Measurements from ENCODE around the gene ZP1.

DNA sequence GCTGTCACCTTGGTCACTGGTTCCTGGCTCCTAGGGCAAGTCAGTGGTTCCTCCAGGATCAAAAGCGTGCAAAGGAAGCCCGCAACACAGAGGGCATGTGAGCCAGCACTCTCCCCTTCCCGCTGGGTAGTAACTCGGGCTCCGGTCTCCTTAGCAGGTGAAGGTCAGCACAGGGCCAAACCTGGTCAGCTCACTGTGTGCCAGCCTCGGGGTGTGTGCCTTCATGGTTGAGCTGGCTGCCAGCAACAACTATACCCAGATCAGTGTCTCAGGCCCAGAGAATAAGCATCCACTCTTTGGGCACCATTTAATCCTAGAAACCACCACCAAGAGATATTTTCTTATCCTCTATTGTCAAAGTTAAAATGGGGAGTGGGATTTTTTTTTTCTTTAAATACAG lies 41.6 kb upstream of the ZP1 start:
- TF ChIP-seq RAD21 (IDR thresholded peaks at IDR 0.05): no peak
- TF ChIP-seq, protein P1, sequence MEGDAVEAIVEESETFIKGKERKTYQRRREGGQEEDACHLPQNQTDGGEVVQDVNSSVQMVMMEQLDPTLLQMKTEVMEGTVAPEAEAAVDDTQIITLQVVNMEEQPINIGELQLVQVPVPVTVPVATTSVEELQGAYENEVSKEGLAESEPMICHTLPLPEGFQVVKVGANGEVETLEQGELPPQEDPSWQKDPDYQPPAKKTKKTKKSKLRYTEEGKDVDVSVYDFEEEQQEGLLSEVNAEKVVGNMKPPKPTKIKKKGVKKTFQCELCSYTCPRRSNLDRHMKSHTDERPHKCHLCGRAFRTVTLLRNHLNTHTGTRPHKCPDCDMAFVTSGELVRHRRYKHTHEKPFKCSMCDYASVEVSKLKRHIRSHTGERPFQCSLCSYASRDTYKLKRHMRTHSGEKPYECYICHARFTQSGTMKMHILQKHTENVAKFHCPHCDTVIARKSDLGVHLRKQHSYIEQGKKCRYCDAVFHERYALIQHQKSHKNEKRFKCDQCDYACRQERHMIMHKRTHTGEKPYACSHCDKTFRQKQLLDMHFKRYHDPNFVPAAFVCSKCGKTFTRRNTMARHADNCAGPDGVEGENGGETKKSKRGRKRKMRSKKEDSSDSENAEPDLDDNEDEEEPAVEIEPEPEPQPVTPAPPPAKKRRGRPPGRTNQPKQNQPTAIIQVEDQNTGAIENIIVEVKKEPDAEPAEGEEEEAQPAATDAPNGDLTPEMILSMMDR (IDR thresholded peaks at IDR 0.05; ENCODE audit: low read depth, low read length, missing input control): no peak
- TF ChIP-seq TAF1 (conservative IDR thresholded peaks at IDR 0.05): no peak
- no peak for TF ChIP-seq GABPA (IDR thresholded peaks at IDR 0.05 in 1 of 2, conservative IDR thresholded peaks at IDR 0.05 in 1 of 2)
- TF ChIP-seq RXRA (IDR thresholded peaks at IDR 0.05): no peak
- TF ChIP-seq, protein P2, sequence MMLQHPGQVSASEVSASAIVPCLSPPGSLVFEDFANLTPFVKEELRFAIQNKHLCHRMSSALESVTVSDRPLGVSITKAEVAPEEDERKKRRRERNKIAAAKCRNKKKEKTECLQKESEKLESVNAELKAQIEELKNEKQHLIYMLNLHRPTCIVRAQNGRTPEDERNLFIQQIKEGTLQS (IDR thresholded peaks at IDR 0.05): no peak
- TF ChIP-seq JUND (IDR thresholded peaks at IDR 0.05): no peak
- TF ChIP-seq, protein P3, sequence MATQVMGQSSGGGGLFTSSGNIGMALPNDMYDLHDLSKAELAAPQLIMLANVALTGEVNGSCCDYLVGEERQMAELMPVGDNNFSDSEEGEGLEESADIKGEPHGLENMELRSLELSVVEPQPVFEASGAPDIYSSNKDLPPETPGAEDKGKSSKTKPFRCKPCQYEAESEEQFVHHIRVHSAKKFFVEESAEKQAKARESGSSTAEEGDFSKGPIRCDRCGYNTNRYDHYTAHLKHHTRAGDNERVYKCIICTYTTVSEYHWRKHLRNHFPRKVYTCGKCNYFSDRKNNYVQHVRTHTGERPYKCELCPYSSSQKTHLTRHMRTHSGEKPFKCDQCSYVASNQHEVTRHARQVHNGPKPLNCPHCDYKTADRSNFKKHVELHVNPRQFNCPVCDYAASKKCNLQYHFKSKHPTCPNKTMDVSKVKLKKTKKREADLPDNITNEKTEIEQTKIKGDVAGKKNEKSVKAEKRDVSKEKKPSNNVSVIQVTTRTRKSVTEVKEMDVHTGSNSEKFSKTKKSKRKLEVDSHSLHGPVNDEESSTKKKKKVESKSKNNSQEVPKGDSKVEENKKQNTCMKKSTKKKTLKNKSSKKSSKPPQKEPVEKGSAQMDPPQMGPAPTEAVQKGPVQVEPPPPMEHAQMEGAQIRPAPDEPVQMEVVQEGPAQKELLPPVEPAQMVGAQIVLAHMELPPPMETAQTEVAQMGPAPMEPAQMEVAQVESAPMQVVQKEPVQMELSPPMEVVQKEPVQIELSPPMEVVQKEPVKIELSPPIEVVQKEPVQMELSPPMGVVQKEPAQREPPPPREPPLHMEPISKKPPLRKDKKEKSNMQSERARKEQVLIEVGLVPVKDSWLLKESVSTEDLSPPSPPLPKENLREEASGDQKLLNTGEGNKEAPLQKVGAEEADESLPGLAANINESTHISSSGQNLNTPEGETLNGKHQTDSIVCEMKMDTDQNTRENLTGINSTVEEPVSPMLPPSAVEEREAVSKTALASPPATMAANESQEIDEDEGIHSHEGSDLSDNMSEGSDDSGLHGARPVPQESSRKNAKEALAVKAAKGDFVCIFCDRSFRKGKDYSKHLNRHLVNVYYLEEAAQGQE (IDR thresholded peaks at IDR 0.05): no peak
- TF ChIP-seq, protein P4, sequence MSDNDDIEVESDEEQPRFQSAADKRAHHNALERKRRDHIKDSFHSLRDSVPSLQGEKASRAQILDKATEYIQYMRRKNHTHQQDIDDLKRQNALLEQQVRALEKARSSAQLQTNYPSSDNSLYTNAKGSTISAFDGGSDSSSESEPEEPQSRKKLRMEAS (IDR thresholded peaks at IDR 0.05): no peak
- no peak for TF ChIP-seq YY1 (IDR thresholded peaks at IDR 0.05)
- TF ChIP-seq SP1 (IDR thresholded peaks at IDR 0.05): no peak
- TF ChIP-seq, protein P5, sequence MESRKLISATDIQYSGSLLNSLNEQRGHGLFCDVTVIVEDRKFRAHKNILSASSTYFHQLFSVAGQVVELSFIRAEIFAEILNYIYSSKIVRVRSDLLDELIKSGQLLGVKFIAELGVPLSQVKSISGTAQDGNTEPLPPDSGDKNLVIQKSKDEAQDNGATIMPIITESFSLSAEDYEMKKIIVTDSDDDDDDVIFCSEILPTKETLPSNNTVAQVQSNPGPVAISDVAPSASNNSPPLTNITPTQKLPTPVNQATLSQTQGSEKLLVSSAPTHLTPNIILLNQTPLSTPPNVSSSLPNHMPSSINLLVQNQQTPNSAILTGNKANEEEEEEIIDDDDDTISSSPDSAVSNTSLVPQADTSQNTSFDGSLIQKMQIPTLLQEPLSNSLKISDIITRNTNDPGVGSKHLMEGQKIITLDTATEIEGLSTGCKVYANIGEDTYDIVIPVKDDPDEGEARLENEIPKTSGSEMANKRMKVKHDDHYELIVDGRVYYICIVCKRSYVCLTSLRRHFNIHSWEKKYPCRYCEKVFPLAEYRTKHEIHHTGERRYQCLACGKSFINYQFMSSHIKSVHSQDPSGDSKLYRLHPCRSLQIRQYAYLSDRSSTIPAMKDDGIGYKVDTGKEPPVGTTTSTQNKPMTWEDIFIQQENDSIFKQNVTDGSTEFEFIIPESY (IDR thresholded peaks at IDR 0.05): no peak

Data from liver (tissue), 3 donors.